Activated T-helper 2 cell treated with anti-CD3 and anti-CD28 coated beads, Interferon-gamma antibody, Interleukin-2, Interleukin-4, amounts not matched to agents 10 μg/mL and 5 μg/mL and 100 μg/mL, durations not matched to agents 14 hours and 24 hours and 36 hours (primary cell): ENCODE data around the gene NCOR1. TPM values are rescaled to one million over a fixed set of nuclear protein-coding genes. Genes with fewer than 3 reads are reported as not detected.
"Not testable (repeated sequence)": the region's sequence is repeated elsewhere in the genome, so short reads cannot be mapped to it uniquely, and the experiment has no call there.

ENCODE experiments used
- DNase-seq: peaks from one replicate; pipeline ENCODE4 v3.0.0; 2021; ENCODE audit warnings: low spot score
- H3K27ac Mint-ChIP-seq: one replicate; pipeline ENCODE4 v1.8.0; 2021; ENCODE audit warnings: mixed read lengths
- H3K27me3 Mint-ChIP-seq: one replicate; pipeline ENCODE4 v1.8.0; 2021; ENCODE audit warnings: low read depth, mixed read lengths
- H3K36me3 Mint-ChIP-seq: one replicate; pipeline ENCODE4 v1.8.0; 2021; ENCODE audit warnings: low read depth, mixed read lengths
- H3K4me1 Mint-ChIP-seq: one replicate; pipeline ENCODE4 v1.8.0; 2021; ENCODE audit warnings: low read depth, mixed read lengths
- H3K4me3 Mint-ChIP-seq: one replicate; pipeline ENCODE4 v1.8.0; 2021; ENCODE audit warnings: low read depth, mild to moderate bottlenecking, moderate library complexity, mixed read lengths
- H3K9me3 Mint-ChIP-seq: one replicate; pipeline ENCODE4 v1.8.0; 2021; ENCODE audit warnings: mixed read lengths
- intact Hi-C: fragments of 100-400 bp; cut with micrococcal nuclease; formaldehyde crosslinking; loops from one replicate; pipeline ENCODE4 v1.15.1; 2023
- total RNA-seq: library from RNA; stranded (reverse); gene quantifications from 2 replicates; pipeline ENCODE4 v1.2.3, GENCODE V29; 2022

Gene NCOR1
- total RNA-seq, 1 donor from 2014 or later = 134 TPM

DNA sequence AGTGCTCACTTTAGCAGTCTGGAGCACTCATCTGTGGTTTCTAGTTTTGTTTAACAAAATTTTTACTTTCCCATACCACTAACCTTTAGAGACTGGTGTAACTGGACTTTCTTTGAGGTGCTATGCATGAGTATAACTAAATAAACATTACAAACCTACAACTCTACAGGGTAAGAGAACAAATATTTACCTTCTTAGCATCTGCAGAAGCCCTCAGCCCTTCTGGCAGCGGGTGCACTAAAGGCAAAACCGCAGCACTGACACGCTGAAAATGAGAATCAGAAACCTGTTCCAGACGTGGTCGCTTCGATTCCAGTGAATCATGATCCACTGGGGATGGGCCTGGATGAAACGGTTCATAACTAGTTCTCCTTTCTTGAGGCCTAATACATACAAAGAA is 43.7 kb downstream of the NCOR1 start:
- Mint-ChIP-seq H3K4me1 (peaks cover 10% of the 10 kb centered on the region), H3K4me3 (no peak overlapping the region), H3K27me3 (no peaks in the 10 kb centered on the region), H3K27ac (no peak overlapping the region), H3K9me3 (peaks cover 4% of the 10 kb centered on the region), H3K36me3 (peaks cover 43% of the 10 kb centered on the region)
- no peak for DNase-seq
- intact Hi-C loops = no loop called here

- H3K4me3 Mint-ChIP-seq, H3K4me1 Mint-ChIP-seq, DNase-seq, H3K9me3 Mint-ChIP-seq, H3K27me3 Mint-ChIP-seq: not testable (repeated sequence)
- Mint-ChIP-seq H3K36me3 (peaks cover 60% of the 10 kb centered on the region), H3K27ac (peak overlapping the region; percentile 36)
- intact Hi-C loops = loop anchor here (10.0 kb wide), 1 partner anchor 48 kb away; the partner anchor contains the start of genes NCOR1 and PIGL
Measured at GRCh38 chr17:16166766-16167165, 48.6 kb downstream of the NCOR1 start.

- no peaks in the 10 kb centered on the region for H3K9me3 Mint-ChIP-seq
- H3K4me1 Mint-ChIP-seq = no peaks in the 10 kb centered on the region
- intact Hi-C loops = no loop called here
- H3K4me3 Mint-ChIP-seq = no peak overlapping the region
- H3K36me3 Mint-ChIP-seq = peaks cover 67% of the 10 kb centered on the region
- H3K27me3 Mint-ChIP-seq = no peaks in the 10 kb centered on the region
- no peak overlapping the region for H3K27ac Mint-ChIP-seq
- DNase-seq = no peak
Measured at GRCh38 chr17:16158714-16159113, 56.6 kb downstream of the NCOR1 start.

DNA sequence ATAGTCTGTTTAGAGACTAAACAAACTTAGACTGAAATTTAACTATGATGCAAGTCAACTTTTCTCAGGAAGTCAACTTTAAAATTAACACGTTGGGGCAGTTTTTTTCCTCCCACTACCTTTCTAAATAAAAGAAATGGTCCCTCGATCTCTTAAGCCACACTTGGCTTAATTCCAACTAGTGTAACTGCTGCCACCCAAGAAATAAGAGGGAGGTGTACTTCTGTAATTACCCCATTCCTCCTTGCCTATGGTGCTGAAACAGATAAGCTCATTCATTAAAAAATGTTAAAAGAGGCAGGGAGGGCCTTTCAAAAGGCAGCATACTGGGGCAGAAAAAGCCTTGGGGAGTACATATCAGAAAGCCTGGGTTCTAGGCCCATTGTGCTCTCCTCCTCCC is 59.8 kb downstream of the NCOR1 start:
- H3K36me3 Mint-ChIP-seq = peaks cover 68% of the 10 kb centered on the region
- H3K27ac Mint-ChIP-seq = no peak overlapping the region
- H3K4me3 Mint-ChIP-seq = no peak overlapping the region
- intact Hi-C loops = no loop called here
- H3K27me3 Mint-ChIP-seq = no peaks in the 10 kb centered on the region
- peaks cover 6% of the 10 kb centered on the region for H3K9me3 Mint-ChIP-seq
- DNase-seq = no peak
- H3K4me1 Mint-ChIP-seq = peaks cover 2% of the 10 kb centered on the region

DNA sequence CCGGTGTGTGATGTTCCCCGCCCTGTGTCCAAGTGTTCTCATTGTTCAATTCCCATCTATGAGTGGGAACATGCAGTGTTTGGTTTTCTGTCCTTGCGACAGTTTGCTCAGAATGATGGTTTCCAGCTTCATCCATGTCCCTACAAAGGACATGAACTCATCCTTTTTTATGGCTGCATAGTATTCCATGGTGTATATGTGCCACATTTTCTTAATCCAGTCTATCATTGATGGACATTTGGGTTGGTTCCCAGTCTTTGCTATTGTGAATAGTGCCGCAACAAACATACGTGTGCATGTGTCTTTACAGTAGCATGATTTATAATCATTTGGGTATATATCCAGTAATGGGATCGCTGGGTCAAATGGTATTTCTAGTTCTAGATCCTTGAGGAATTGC is 63.0 kb downstream of the NCOR1 start:
- H3K4me1 Mint-ChIP-seq, H3K27me3 Mint-ChIP-seq, H3K4me3 Mint-ChIP-seq, H3K27ac Mint-ChIP-seq, intact Hi-C loops, DNase-seq, H3K9me3 Mint-ChIP-seq: not testable (repeated sequence)
- peaks cover 77% of the 10 kb centered on the region for H3K36me3 Mint-ChIP-seq

- intact Hi-C loops = no loop called here
- H3K36me3 Mint-ChIP-seq = peaks cover 74% of the 10 kb centered on the region
- H3K27ac Mint-ChIP-seq = no peak overlapping the region
Measured at GRCh38 chr17:16150251-16150856, 65.0 kb downstream of the NCOR1 start.

DNA sequence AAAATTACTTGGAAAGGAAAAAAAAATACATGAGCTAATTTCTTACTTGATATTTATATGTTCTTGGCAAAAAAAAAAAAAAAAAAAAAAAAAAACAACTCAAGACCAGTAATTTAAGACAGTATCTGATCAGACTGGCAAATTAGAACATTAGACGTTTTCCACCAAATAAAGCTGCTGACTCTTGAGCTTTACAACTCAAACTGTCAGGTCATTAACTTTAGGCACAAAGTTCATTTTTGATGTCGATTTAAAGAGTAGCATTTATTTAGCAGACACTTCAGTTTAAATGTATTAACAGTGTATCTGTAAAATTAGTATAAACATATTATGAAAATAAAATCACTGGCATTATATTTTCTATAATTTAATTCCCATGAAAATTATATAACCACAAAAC is 66.7 kb downstream of the NCOR1 start:
- peaks cover 2% of the 10 kb centered on the region for H3K4me1 Mint-ChIP-seq
- H3K27ac Mint-ChIP-seq = no peak overlapping the region
- H3K9me3 Mint-ChIP-seq = peaks cover 6% of the 10 kb centered on the region
- H3K4me3 Mint-ChIP-seq = no peak overlapping the region
- intact Hi-C loops = no loop called here
- H3K36me3 Mint-ChIP-seq = peaks cover 66% of the 10 kb centered on the region
- DNase-seq = no peak
- H3K27me3 Mint-ChIP-seq = no peaks in the 10 kb centered on the region

More at GRCh38 chr17:16150251-16150856, 65.0 kb downstream of the NCOR1 start:
- Mint-ChIP-seq H3K4me3 (no peak overlapping the region), H3K4me1 (peaks cover 2% of the 10 kb centered on the region), H3K27me3 (no peaks in the 10 kb centered on the region), H3K9me3 (peaks cover 6% of the 10 kb centered on the region)
- DNase-seq = no peak

- H3K27ac Mint-ChIP-seq, intact Hi-C loops, H3K27me3 Mint-ChIP-seq, H3K4me3 Mint-ChIP-seq, DNase-seq, H3K4me1 Mint-ChIP-seq, H3K9me3 Mint-ChIP-seq: not testable (repeated sequence)
- peaks cover 60% of the 10 kb centered on the region for H3K36me3 Mint-ChIP-seq
Measured at GRCh38 chr17:16145319-16145890, 69.9 kb downstream of the NCOR1 start.

DNA sequence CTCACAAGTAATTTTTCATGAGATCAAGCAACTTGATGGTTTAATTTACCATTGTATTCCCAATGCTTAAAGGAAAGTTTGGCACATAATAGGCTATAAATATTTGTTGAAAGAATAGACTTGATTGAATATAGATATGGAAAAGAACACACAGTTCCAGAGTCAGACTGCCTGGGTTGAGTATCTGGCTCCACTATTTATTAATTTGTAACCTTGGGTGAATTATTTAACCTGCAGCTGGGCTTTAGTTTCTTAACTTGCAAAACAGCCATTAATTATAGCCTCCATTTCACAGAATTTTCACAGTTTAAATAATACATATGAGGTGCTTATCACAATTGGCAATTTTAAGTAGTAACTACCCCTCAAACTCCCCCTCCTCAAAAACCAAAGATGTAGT is 73.6 kb downstream of the NCOR1 start:
- H3K36me3 Mint-ChIP-seq = peaks cover 43% of the 10 kb centered on the region
- DNase-seq = no peak
- H3K9me3 Mint-ChIP-seq = no peaks in the 10 kb centered on the region
- H3K4me1 Mint-ChIP-seq = no peaks in the 10 kb centered on the region
- H3K27me3 Mint-ChIP-seq = no peaks in the 10 kb centered on the region
- no peak overlapping the region for H3K4me3 Mint-ChIP-seq
- no peak overlapping the region for H3K27ac Mint-ChIP-seq
- intact Hi-C loops = no loop called here

DNA sequence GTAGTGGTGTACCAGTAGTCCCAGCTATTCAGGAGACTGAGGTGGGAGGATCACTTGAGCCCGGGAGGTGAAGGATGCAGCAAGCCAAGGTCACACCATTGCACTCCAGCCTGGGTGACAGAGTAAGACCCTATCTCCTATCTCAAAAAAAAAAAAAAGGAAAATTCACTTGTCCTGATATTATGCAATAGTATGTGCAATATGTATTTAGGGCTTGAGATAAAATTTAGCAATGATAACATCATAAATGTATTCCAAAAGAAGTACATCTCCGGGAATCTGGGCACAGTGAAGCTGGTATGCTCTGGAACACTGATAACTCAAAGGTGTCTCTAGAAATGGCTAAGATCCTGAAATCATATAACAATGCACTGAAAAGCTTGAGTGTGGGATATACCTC is 74.5 kb downstream of the NCOR1 start:
- Mint-ChIP-seq H3K4me3 (no peak overlapping the region), H3K9me3 (no peaks in the 10 kb centered on the region), H3K4me1 (no peaks in the 10 kb centered on the region), H3K27ac (no peak overlapping the region), H3K36me3 (peaks cover 39% of the 10 kb centered on the region), H3K27me3 (no peaks in the 10 kb centered on the region)
- intact Hi-C loops = no loop called here
- no peak for DNase-seq

DNA sequence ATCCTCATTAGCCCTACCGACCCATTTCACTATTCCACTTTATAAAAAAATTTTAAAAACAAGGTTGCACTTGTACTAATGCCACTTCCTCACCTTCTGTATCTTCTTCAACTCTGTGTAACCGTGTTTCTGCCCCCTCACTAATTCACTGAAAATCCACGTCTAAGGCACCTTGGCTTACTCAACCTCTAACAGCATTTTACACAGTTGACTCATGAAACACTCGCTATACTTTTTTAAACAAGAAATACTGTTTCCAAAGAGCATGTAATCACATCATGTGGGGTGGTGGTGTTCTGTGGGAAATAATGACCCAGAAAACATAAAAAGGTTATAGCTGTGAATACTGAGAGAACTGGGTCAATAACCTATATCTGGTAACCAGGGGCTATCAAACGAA is 79.9 kb downstream of the NCOR1 start:
- intact Hi-C loops = no loop called here
- peaks cover 33% of the 10 kb centered on the region for H3K36me3 Mint-ChIP-seq
- no peaks in the 10 kb centered on the region for H3K9me3 Mint-ChIP-seq
- no peaks in the 10 kb centered on the region for H3K27me3 Mint-ChIP-seq
- H3K4me1 Mint-ChIP-seq = no peaks in the 10 kb centered on the region
- H3K27ac Mint-ChIP-seq = no peak overlapping the region
- no peak overlapping the region for H3K4me3 Mint-ChIP-seq
- no peak for DNase-seq

- DNase-seq = no peak
- Mint-ChIP-seq H3K9me3 (no peaks in the 10 kb centered on the region), H3K4me3 (no peak overlapping the region), H3K4me1 (peaks cover 3% of the 10 kb centered on the region), H3K27ac (no peak overlapping the region), H3K27me3 (no peaks in the 10 kb centered on the region), H3K36me3 (peaks cover 38% of the 10 kb centered on the region)
- intact Hi-C loops = no loop called here
Measured at GRCh38 chr17:16131593-16131992, 83.7 kb downstream of the NCOR1 start.

DNA sequence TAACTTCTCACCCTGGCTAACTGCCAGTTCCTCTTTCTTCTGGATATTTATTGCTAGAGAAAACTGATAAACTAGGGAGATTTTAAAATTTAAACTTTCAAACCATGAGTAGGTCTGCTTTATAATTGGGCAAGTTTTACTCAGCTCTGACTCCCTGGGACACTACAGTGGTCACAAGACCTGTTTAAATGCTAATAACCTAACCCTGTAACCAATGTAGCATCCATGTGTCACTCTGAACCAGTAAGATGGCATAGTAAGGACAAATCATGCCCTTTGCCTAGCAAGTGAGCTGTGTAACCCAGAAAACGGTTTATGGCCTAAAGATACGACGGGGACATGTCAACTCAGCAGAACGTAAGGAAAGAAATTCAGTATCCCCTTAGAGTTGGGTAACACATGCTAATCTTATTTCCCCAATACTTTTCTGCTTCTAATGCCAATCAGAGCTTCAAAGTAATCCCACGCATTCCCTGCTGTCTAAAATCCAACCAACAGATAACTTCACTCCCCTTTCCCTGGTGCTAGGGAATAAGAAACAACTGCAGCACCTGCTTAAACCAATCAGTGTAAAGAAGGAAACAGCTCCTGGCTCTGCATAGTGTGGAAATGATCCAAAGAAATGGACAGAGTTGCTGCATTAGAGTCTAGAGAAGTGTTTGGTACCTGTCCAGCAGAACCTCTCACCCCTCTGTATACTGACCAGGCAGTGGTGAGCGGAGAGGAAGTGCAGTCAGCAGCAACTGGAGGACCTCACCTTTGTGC is 85.7 kb downstream of the NCOR1 start:
- DNase-seq = no peak
- H3K36me3 Mint-ChIP-seq = peaks cover 35% of the 10 kb centered on the region
- H3K27me3 Mint-ChIP-seq = no peaks in the 10 kb centered on the region
- intact Hi-C loops = no loop called here
- no peaks in the 10 kb centered on the region for H3K9me3 Mint-ChIP-seq
- H3K4me3 Mint-ChIP-seq = no peak overlapping the region
- H3K4me1 Mint-ChIP-seq = peaks cover 3% of the 10 kb centered on the region
- H3K27ac Mint-ChIP-seq = no peak overlapping the region
